CD4-positive, alpha-beta T cell treated with Interleukin-17A for 1 hour (primary cell): ENCODE data around the gene UTP14C.
A peak's percentile ranks its signal among the peaks of the same experiment; 100 is the strongest.
"Not testable (repeated sequence)": the region's sequence is repeated elsewhere in the genome, so short reads cannot be mapped to it uniquely, and the experiment has no call there.

Source experiments
- DNase-seq: peaks from one replicate; pipeline ENCODE4 v3.0.0-alpha.2; 2020

The UTP14C gene

GRCh38 chr13:52003541-52003940, 20.9 kb upstream of the UTP14C start:
- DNase-seq, result no peak

- DNase-seq, result no peak
Observed at GRCh38 chr13:52004511-52005170, 19.9 kb upstream of the UTP14C start.

GRCh38 chr13:52005841-52006522, 18.5 kb upstream of the UTP14C start:
- DNase-seq, result no peak

GRCh38 chr13:52006523-52007245, 17.8 kb upstream of the UTP14C start:
- DNase-seq, result no peak

- no peak for DNase-seq
Observed at GRCh38 chr13:52009946-52010345, 14.5 kb upstream of the UTP14C start.

- peak; percentile 13 for DNase-seq
Observed at GRCh38 chr13:52010890-52011631, 13.4 kb upstream of the UTP14C start, which contains the start of gene ATP7B. TSS of gene ATP7B (minus strand) at chr13:52011450. CDS start at chr13:52011337, 113 bp downstream.

- peak; percentile 100 for DNase-seq
Observed at GRCh38 chr13:52011632-52012511, 12.6 kb upstream of the UTP14C start, which contains the start of gene ALG11. TSS of gene ALG11 (plus strand) at chr13:52012398. CDS start at chr13:52012419, 21 bp downstream.

GRCh38 chr13:52012512-52012836, 12.0 kb upstream of the UTP14C start:
- DNase-seq, result no peak

- DNase-seq, result no peak
Observed at GRCh38 chr13:52016296-52016695, 8.2 kb upstream of the UTP14C start.

- no peak for DNase-seq
Observed at GRCh38 chr13:52020191-52020590, 4.3 kb upstream of the UTP14C start.

GRCh38 chr13:52022356-52022755, 2.1 kb upstream of the UTP14C start:
- no peak for DNase-seq

GRCh38 chr13:52025475-52026245, 1.2 kb downstream of the UTP14C start:
- DNase-seq, result no peak

GRCh38 chr13:52026246-52026626, 1.7 kb downstream of the UTP14C start:
- DNase-seq, result no peak

- DNase-seq, result no peak
Observed at GRCh38 chr13:52027832-52028231, 3.3 kb downstream of the UTP14C start.

GRCh38 chr13:52029569-52029968, 5.1 kb downstream of the UTP14C start:
- no peak for DNase-seq

- DNase-seq, result not testable (repeated sequence)
Observed at GRCh38 chr13:52030401-52030800, 5.9 kb downstream of the UTP14C start.

GRCh38 chr13:52033039-52033438, 8.5 kb downstream of the UTP14C start:
- no peak for DNase-seq

GRCh38 chr13:52034616-52035226, 10.2 kb downstream of the UTP14C start:
- no peak for DNase-seq

GRCh38 chr13:52036037-52036436, 11.5 kb downstream of the UTP14C start:
- DNase-seq, result no peak

GRCh38 chr13:52043675-52044074, 19.2 kb downstream of the UTP14C start:
- DNase-seq, result no peak

- no peak for DNase-seq
Observed at GRCh38 chr13:52047463-52047862, 23.0 kb downstream of the UTP14C start.
